Measurements from ENCODE around the gene RPN2. TPM values are rescaled to one million over a fixed set of nuclear protein-coding genes. Genes with fewer than 3 reads are reported as not detected.

Gene RPN2
- total and polyA plus RNA-seq, 2 of the 13 experiments (the other 11 are each of a cell fraction or from before 2014, with no cell fraction given): 587 to 1,818 TPM

DNA sequence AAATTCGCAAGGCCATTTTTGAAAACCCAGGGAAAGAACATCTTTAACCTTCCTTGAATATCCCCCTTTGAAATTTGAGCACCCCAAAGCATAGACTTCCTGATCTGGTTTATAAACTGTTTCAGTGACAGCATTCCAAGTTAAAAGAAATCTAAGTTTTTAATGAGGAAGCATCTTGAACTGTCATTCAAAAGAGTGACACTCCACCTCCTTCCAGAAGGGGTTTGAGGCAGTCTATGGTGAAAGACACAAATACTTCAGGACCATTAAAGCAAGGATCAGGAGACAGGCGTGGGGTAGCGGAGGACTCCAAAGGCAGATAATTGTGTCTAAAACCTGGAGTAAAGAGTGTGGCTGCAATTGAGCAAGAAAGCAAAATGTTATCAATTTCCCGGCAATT, 81.8 kb downstream of the RPN2 start (continued):
- TF ChIP-seq, protein P1, sequence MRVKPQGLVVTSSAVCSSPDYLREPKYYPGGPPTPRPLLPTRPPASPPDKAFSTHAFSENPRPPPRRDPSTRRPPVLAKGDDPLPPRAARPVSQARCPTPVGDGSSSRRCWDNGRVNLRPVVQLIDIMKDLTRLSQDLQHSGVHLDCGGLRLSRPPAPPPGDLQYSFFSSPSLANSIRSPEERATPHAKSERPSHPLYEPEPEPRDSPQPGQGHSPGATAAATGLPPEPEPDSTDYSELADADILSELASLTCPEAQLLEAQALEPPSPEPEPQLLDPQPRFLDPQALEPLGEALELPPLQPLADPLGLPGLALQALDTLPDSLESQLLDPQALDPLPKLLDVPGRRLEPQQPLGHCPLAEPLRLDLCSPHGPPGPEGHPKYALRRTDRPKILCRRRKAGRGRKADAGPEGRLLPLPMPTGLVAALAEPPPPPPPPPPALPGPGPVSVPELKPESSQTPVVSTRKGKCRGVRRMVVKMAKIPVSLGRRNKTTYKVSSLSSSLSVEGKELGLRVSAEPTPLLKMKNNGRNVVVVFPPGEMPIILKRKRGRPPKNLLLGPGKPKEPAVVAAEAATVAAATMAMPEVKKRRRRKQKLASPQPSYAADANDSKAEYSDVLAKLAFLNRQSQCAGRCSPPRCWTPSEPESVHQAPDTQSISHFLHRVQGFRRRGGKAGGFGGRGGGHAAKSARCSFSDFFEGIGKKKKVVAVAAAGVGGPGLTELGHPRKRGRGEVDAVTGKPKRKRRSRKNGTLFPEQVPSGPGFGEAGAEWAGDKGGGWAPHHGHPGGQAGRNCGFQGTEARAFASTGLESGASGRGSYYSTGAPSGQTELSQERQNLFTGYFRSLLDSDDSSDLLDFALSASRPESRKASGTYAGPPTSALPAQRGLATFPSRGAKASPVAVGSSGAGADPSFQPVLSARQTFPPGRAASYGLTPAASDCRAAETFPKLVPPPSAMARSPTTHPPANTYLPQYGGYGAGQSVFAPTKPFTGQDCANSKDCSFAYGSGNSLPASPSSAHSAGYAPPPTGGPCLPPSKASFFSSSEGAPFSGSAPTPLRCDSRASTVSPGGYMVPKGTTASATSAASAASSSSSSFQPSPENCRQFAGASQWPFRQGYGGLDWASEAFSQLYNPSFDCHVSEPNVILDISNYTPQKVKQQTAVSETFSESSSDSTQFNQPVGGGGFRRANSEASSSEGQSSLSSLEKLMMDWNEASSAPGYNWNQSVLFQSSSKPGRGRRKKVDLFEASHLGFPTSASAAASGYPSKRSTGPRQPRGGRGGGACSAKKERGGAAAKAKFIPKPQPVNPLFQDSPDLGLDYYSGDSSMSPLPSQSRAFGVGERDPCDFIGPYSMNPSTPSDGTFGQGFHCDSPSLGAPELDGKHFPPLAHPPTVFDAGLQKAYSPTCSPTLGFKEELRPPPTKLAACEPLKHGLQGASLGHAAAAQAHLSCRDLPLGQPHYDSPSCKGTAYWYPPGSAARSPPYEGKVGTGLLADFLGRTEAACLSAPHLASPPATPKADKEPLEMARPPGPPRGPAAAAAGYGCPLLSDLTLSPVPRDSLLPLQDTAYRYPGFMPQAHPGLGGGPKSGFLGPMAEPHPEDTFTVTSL (CRISPR knock-in tag; IDR thresholded peaks at IDR 0.05; ENCODE audit: borderline replicate concordance): no peak
- TF ChIP-seq, protein P2, sequence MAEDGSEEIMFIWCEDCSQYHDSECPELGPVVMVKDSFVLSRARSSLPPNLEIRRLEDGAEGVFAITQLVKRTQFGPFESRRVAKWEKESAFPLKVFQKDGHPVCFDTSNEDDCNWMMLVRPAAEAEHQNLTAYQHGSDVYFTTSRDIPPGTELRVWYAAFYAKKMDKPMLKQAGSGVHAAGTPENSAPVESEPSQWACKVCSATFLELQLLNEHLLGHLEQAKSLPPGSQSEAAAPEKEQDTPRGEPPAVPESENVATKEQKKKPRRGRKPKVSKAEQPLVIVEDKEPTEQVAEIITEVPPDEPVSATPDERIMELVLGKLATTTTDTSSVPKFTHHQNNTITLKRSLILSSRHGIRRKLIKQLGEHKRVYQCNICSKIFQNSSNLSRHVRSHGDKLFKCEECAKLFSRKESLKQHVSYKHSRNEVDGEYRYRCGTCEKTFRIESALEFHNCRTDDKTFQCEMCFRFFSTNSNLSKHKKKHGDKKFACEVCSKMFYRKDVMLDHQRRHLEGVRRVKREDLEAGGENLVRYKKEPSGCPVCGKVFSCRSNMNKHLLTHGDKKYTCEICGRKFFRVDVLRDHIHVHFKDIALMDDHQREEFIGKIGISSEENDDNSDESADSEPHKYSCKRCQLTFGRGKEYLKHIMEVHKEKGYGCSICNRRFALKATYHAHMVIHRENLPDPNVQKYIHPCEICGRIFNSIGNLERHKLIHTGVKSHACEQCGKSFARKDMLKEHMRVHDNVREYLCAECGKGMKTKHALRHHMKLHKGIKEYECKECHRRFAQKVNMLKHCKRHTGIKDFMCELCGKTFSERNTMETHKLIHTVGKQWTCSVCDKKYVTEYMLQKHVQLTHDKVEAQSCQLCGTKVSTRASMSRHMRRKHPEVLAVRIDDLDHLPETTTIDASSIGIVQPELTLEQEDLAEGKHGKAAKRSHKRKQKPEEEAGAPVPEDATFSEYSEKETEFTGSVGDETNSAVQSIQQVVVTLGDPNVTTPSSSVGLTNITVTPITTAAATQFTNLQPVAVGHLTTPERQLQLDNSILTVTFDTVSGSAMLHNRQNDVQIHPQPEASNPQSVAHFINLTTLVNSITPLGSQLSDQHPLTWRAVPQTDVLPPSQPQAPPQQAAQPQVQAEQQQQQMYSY (CRISPR knock-in tag; IDR thresholded peaks at IDR 0.05): no peak
- TF ChIP-seq NFIC (IDR thresholded peaks at IDR 0.05; ENCODE audit: low read length): no peak
- TF ChIP-seq ZNF781 (CRISPR knock-in tag; IDR thresholded peaks at IDR 0.05; ENCODE audit: borderline replicate concordance, not compliant biosample characterization): no peak
- TF ChIP-seq XBP1 (CRISPR knock-in tag; IDR thresholded peaks at IDR 0.05): no peak

Data from HepG2 (cell line).